HG02852 (cell line): ENCODE measurements around the gene GTF2A1.
"Not testable (repeated sequence)": the region's sequence is repeated elsewhere in the genome, so short reads cannot be mapped to it uniquely, and the experiment has no call there.

ENCODE experiments used
- ATAC-seq: cut with Tn5 transposase; IDR thresholded peaks from one replicate; pipeline ENCODE4 v1.9.1; 2021; ENCODE audit warnings: mild to moderate bottlenecking, moderate library complexity; ENCODE audit not compliant: unreplicated experiment

The GTF2A1 gene

DNA sequence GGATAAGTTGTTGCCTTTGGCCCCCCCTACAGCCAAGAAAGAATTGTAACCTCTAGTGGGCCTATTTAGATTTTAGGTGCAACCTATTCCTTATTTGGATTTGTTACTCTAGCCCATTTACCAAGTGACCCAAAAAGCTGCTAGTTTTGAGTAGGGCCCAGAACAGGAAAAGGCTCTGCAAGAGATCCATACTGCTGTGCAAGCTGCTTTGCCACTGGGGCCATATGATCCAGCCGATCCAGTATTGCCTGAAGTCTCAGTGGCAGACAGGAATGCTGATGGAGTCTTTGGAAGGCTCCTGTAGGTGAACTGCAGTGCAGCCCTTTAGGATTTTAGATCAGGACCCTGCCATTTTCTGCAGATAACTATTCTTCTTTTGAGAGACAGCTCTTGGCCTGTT is 12.9 kb upstream of the GTF2A1 start:
- no peak for ATAC-seq

DNA sequence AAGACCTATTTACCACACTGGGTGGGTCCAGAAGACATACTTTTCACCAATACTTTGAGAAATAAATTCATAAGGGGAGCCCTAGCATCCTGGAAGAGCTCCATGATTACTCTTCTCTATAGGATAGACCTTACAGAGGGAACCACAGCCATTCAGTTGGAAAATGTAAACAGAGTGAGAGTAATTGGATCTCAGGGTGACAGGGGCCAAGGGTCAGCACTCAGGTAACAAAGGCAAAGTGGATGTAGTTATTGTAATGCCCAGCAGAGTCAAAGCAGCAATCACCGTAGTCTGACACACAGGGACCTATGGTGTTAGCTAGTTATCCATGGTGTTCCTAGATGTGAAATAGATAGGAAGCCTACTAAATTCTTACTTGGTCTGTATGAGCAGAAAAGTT is 10.8 kb upstream of the GTF2A1 start:
- no peak for ATAC-seq

DNA sequence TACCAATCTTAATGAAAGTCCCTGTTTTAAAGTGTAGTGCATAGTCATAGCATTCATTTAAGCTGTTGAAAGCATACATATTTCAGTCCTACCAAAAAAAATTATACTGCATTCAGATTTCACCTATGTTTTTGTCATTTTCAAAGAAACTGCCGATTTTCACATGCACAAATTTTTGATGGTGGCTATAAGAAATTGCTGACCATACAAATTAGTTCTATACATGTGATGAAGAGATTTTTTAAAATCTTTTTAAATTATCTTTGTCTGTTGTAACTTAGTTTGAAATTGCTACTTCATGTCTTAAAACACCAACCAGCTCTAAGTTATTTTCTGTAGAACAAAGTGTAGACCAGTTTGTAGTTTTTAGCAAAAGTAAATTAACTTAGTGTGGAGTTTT is 3.5 kb upstream of the GTF2A1 start:
- no peak for ATAC-seq

DNA sequence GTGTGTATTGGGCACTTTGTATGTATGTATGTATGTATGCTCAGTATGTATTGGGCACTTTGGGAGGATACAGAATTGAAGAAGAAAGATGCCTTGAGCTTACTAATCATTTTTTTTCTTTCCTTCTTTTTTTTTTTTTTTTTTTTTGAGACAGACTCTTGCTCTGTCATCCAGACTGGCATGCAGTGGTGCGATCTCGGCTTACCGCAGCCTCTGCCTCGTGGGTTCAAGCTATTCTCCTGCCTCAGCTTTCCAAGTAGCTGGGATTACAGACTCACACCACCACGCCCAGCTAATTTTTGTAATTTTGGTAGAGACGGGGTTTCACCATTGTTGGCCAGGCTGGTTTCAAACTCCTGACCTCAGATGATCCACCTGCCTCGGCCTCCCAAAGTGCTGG is 3.0 kb upstream of the GTF2A1 start:
- ATAC-seq: not testable (repeated sequence)

DNA sequence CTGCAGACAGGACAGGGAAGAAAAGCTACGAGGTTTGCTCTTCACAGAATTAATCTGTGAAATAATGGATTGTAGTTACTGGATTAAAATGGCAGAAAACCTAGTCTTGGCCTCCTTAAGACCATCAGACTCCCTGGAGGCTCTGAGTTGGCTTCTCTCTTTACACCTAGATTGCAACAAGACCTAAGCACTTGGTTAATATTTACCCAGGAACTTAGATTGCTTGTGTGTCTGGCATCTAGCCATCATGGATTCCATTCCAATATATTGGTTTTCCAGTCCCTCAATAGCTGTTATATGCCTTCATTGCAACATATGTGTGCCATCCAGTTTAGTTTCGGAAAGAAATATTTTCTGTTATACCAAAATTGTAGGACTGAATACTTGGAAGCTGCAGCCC is 1.9 kb upstream of the GTF2A1 start:
- no peak for ATAC-seq

DNA sequence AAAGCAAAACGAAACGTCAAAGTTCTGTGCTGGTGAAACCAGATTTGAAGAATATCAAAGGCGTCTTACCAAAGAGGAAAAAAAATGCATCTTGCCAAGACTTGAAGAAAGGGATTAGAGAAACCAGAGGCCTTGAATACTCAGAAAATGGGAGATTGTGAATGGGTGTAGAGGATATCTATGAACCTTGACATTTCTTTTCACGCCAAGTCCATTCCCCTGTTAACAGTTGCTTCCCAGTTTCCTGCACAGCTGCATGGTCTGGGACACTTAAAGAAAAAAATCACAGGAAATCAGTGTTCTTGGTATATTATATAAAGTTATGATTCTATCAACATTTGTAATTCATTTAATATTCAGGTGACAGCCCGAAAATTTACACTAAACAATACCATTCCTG is 1.4 kb upstream of the GTF2A1 start:
- ATAC-seq: no peak

DNA sequence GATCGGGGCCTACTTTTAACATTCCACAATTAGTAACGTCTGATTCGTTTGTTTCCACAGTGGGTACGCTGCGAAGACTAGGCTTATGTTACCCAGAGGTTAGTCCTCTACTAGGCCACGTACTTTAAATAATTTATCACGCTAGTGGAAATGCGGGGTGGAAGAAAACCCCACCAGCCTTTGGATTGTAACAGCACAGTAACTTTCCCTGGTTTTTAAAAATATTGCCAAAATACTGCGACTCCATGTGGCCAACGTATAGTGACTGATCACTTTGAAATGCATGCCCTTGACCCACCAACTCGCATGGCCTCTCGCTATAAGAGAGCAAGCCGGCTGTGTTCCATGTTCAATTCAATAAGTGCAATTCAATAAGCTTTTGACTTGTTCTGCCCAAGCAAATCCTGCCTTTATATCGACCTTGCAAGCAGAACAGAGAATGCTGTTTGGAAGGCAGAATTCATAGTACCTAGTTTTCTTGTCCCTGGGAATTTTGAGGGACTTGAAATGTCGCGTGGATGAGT is 882 bp upstream of the GTF2A1 start:
- ATAC-seq: no peak

DNA sequence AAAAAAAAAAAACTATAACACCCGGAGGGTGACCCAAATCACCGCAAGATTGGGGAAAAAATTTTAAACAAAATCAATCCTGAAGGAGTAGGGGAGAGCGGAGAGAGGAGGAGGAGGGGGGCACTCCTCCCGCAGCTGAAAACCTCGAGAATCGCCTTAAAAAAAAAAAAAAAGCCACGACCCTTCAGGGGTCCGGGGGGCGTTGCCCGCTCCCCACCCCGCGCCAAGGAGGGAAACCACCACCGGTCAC is 254 bp downstream of the GTF2A1 start:
- ATAC-seq: no peak

DNA sequence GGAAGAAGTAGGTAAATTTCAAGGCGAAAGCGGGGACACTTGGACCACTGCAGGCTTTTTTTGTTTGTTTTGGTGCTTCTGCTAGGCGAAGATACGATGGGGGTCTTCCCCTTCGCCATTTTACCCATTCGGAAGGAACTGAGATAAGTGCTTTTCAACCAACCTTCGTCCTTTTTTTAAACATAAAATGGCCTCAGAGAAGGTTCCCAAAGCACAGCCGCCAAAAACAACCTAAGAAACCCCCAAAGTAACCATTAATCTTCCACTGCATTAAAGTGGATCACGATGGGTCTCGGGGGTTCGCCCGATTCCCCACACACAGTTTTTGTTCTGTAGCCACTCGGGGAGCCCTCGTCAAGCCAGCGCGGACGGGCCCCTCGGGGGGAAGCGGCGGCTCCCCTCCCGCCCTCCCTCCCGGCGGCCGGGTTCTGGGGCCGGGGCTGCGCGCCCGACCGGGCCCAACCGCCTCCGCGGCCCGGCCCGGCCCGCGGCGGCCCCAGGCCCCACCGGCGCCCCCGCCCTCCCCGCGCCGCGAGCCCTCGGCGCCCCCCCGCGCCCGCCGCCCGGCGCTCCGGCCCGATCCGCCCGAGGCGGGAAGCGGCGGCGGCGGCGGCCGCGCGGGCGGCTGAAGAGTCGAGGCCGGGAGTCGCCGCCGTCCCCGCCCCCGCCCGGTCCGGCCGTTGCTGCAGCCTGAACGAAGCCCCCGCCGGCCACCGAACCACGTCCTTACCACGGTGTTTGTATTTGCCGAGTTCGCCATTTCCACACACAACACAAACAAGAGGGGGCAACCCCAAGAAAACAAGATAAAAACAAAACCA is 790 bp downstream of the GTF2A1 start:
- no peak for ATAC-seq

DNA sequence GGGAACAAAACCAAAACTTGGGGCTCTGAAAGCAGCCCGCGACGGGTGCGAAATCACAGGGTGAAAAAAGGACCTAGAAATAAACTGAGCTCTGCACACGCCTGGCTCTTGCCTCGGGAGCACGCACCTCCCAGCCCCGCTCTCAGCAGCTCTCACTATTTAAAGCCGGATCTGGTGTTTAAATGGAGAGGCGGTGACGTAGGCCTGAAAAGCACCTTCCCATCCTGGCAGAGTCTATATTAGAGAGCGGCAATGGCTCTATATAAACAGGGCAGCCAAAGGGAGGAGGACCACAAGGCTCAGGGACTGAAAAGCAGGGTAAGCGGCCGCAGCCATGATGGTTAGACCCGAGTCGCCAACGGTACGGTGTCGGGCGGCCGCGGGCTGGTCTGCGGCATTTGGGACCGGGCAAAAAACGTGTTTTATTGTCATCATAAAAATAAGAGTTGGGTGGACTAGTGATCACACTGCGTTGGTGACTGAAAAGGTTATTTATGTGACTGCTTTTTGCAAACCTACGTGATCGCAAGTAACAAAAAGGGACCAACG is 1.5 kb downstream of the GTF2A1 start:
- ATAC-seq: peak; percentile 56

DNA sequence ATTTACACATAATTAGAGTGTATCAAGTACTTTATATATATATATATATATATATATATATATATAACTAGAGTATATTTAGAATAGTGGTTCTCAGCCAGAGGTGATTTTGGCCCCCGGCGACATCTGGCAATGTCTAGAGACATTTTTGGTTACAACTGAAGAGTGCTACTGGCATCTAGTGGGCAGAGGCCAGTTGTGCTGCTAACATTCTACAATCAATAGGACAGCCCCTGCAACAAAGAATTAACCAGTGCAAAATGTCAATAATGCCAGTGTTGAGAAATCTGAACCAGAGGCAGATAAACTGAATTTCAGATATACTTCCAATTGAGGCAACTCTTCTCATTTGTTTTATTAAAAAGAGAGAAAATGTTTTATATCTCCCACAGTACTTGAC is 8.9 kb downstream of the GTF2A1 start:
- ATAC-seq: peak; percentile 56

DNA sequence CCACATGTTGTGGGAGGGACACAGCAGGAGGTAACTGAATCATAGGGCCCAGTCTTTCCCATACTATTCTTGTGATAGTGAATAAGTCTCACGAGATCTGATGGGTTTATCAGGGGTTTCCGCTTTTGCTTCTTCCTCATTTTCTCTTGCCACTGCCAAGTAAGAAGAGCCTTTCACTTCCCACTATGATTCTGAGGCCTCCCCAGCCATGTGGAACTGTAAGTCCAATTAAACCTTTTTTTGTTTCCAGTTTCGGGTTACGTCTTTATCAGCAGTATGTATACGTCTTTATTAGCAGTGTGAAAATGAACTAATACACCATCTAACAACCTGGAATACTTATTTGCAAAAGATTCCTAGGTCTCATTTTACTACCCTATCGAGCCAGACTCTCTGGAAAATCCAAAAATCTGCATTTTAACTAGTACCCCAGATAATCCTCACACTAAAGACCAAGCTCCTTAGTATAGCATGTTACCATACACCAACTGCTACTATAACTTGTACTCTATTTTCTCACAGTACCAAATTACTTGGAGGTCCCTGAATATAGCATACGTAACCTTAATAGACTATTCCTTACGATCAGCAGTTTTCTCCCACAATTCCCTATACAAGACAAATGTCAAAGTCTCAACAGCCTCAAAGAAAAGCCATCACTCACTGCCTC is 11.5 kb downstream of the GTF2A1 start:
- ATAC-seq: peak; percentile 55

DNA sequence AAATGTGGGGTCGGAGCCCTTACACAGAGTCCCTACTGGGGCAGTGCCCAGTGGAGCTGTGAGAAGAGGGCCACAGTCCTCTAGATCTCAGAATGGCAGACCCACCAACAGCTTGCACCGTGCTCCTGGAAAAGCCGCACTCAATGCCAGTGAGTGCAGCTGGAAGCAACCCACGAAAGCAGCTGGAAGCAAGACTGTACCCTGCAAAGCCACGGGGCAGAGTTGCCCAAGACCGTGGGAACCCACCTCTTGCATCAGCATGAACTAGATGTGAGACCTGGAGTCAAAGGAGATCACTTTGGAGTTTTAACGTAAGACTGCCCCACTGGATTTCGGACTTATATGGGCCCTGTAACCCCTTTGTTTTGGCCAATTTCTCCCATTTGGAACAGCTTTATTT is 12.3 kb downstream of the GTF2A1 start:
- no peak for ATAC-seq

DNA sequence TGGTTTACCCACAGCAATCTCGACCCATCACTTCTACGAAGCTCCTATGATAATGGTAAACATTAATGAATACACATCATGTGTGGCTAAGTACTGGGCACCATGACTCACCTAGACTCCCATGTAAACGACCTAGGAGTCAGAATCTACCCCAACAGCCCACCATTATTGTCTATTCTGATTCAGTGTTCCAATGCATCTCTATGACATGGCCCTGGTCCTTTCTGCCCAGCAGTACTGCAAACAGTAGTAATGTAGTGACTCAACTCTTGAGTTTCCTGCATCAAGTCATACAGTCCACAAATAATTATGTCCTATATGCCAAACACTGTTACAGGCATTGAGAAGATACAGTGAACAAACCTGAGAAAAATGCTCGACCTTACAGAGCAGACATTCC is 14.6 kb downstream of the GTF2A1 start:
- no peak for ATAC-seq

DNA sequence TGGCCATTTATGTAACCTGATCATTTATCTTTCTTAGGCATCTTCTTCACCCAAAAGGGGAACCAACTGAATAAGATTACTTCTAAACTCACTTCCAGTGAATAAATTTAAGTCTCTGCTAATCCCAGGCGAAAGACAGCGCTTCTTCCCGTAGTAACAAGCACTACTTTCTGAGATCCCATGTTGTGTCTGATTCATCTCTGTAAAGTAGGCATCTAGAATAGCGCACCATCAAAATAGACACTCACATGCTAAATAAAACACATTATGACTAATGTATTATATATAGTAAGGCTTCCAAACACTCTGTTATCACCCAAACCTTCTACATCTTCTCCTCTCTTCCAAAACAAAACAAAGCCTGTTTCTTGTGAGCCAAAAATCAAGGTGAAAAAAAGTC is 15.1 kb downstream of the GTF2A1 start:
- no peak for ATAC-seq

DNA sequence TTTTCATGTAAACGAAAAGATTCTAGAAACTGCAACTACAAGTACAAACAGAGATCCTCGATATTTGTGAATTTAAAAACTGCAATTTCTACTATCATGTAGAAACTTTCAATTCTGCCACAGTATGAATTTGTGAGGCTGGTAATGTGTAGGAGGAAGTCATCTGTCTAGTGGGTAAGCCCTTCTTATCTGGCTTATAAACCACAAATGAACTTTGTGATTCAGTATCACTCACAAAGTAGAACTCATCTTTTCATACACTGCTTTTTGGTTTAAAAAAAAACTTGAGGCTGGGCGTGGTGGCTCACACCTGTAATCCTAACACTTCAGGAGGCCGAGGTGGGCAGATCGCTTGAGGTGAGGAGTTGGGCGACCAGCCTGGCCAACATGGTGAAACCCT is 20.7 kb downstream of the GTF2A1 start:
- ATAC-seq: no peak

DNA sequence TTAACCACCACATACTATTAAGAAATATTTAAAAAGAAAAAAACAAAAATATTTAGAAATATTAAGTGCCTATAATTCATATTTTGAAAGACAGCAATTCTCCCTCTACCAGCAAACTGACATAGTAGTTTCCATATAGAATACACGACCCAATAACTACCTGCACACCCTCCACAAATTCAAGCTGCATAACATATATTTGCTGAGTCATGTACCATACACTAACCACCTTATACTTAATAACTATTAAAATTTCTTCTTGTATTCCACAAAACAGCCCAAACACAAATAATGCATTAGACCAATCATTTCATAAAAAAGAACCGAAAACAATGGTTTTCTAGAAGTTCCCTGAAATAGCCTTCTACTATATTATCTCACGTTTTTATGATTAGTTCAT is 21.7 kb downstream of the GTF2A1 start:
- ATAC-seq: no peak

DNA sequence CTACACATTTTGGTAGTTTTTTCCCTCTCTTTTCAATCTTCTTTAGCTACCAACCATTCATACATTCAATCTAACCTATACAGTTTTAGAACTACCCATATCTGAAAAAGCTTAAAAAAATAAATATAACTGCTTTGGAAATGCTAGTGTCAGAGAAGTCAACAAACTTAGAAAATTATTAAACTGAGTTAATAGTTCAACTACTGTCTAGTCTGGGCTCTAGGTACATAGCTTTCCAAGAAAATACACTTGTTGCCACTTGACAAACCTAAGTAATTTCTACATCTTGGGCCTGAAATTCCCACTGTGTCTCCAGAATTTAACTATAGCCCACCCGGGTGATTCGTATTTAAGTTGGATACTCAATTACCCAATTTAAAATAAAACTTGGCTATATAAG is 22.1 kb downstream of the GTF2A1 start:
- no peak for ATAC-seq

DNA sequence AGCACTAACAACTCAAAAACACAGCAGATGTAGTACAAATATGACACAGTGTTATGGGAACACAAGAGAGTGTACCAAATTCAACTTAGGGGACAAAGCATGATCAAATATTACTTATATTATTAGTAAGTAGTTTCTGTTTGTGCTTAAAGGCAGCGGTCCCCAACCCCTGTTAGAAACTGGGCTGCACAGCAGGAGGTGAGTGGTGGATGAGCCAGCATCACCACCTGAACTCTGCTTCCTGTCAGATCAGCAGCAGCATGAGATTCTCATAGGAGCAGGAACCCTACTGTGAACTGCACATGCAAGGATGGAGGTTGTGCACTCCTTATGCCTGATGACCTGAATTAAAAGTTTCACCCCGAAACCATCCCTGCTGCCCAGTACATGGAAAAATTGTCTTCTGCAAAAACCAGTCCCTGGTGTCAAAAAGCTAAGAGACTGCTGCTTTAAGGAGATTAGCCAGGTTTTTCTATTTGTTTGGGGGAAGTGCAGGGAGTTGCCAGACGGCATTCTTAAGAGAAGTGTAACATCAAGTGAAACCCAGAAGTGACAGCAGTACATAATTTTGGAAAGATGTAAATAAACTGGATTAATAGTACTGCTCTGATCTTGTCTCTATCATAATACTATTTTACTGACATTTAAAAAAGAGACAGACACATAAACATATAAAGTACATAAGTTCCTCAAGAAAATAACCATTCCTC is 26.7 kb downstream of the GTF2A1 start:
- ATAC-seq: peak; percentile 78

DNA sequence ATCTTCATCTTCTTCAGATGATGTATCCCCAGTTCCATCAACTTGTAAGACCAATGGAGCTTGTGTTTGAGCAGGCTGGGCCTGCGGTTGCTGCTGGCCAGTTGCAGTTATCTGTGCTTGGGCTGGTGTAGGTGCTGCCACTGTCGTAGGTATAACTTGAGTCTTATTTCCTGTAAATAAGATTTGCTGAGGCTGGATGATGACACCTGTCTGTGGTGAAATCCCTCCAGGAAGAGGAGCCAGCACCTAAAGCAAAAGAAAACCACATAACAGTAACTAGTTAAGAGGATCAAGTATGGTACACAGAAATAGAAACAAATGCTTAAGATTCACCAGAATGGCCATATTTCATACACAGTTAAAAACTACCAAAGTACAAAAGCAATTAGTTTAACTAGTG is 28.2 kb downstream of the GTF2A1 start:
- ATAC-seq: no peak

DNA sequence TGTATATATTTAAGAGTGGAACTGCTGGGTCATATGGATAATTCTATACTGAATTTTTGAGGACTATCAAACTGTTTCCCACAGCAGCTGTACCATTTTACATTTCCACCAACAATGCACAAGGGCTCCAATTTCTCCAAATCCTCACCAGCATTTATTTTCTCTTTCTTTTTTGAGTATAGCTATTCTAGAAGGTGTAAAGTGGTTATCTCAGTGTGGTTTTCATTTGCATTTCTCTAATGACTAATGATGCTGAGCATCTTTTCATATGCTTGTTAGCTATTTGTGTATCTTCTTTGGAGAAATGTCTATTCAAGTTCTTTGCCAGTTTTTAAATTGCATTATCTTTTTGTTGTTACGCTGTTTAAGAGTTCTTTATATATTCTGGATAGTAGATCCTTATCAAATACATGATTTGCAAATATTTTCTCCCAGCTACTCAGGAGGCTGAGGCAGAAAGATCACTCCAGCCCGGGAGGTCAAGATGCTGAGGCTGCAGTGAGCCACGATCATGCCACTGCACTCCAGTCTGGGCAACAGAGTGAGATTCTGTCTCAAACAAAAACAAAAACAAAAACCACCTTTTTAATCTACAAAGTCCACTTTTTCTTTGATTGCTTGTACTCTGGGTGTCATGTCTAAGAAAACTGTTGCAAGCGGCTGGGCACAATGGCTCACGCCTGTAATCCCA is 32.8 kb downstream of the GTF2A1 start:
- peak; percentile 93 for ATAC-seq
